Activated CD4-positive, alpha-beta T cell treated with anti-CD3 and anti-CD28 coated beads, Interleukin-2, amount 50 U/mL, for 4 hours (primary cell): Measurements from ENCODE around the gene ENTPD5.
"Not testable (repeated sequence)": the region's sequence is repeated elsewhere in the genome, so short reads cannot be mapped to it uniquely, and the experiment has no call there.

Source experiments
- DNase-seq, 2 experiments: peaks; one replicate each; pipeline ENCODE4 v3.0.0-alpha.2; 2020

Gene ENTPD5

GRCh38 chr14:73942180-73942579, 76.9 kb downstream of the ENTPD5 start:
- DNase-seq = no peak

- no peak for DNase-seq
These were observed 82.1 kb downstream of the ENTPD5 start for GRCh38 chr14:73937012-73937411.

GRCh38 chr14:73936548-73936947, 82.5 kb downstream of the ENTPD5 start:
- DNase-seq = no peak

DNA sequence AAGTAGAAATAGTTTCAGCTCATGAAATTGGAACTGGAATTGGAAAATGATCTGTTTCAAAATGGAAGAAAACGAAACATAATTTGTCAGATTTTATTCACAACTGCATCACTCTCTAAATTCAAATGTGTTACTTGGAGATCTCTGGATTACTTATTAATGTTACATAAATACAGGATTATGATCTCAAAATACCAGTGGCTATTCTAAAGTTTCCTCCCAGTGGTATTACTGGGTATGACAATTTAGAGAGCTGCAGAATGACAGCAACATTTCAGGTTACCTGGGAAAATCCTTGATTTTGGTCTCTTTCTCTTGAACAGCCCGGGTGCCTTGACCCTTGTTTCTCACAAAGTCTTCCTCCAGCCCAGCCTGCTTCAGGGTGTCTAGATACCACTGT, 83.4 kb downstream of the ENTPD5 start:
- DNase-seq = no peak

GRCh38 chr14:73924337-73924736, 94.8 kb downstream of the ENTPD5 start:
- DNase-seq = no peak

DNA sequence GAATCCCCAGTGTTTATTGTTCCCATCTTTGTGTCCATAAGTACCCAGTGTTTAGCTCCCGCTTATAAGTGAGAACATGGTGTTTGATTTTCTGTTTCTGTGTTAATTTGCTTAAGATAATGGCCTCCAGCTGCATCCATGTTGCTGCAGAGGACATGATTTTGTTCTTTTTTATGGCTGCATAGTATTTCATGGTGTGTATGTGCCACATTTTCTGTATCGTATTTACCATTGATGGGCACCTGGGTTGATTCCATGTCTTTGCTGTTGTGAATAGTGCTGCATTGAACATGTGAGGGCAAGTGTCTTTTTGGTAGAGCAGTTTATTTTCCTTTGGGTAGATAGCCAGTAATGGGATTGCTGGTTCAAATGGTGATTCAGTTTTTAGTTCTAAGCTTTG, 99.6 kb downstream of the ENTPD5 start:
- not testable (repeated sequence) for DNase-seq

DNA sequence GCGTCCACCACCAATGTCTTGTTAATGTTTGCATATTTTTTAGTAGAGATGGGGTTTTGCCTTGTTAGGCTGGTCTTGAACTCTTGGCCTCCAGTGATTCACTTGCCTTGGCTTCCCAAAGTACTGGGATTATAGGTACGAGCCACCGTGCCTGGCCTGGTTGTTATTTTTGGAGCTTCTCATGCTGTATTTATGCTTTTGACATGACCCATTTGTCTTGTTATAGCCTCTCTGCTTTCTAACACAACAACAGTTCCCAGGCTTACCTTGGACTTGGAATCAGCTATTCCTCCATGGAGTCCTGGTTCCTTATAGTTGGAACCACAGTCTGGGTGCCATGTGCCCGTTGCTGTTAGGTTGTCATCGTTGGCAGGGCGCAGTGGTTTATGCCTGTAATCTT, 102.8 kb downstream of the ENTPD5 start:
- no peak for DNase-seq

DNA sequence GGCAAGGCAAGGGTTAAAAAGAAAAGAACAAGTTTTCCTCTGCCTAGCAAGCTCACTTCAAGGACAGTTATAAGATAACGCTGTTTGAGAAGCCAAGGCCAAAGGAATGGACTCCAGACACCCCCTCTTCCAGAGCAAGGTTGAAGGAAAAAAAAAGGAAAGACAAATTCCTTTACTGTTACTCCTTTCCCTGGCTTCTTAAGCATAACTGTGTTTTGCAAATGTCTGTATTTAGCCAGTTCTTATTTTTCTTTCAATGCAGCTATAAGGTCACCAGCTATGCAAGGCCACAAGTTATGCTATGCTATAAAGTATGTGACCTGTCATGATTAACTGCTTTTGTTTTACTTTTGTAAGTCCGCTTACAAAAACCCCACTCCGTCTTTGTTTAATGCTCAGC, 105.8 kb downstream of the ENTPD5 start:
- no peak for DNase-seq

GRCh38 chr14:73909681-73910080, 109.4 kb downstream of the ENTPD5 start:
- DNase-seq = no peak
